ENCODE results near the gene LIAS.
"Not testable (repeated sequence)": the region's sequence is repeated elsewhere in the genome, so short reads cannot be mapped to it uniquely, and the experiment has no call there.

Gene LIAS

GRCh38 chr4:39494354-39494753, 35.5 kb downstream of the LIAS start:
- Mint-ChIP-seq H3K36me3 (ENCODE audit: insufficient read depth) (peaks cover 6% of the 10 kb centered on the region), H3K27ac (ENCODE audit: low read depth) (no peak overlapping the region), H3K9me3 (no peaks in the 10 kb centered on the region), H3K27me3 (no peaks in the 10 kb centered on the region), H3K4me3 (no peak overlapping the region), H3K4me1 (no peaks in the 10 kb centered on the region)
- ATAC-seq (replicated peaks; ENCODE audit: extremely low read depth, poor library complexity, severe bottlenecking) (no peak), DNase-seq (ENCODE audit: low spot score in 2 of 2) (no peak)

DNA sequence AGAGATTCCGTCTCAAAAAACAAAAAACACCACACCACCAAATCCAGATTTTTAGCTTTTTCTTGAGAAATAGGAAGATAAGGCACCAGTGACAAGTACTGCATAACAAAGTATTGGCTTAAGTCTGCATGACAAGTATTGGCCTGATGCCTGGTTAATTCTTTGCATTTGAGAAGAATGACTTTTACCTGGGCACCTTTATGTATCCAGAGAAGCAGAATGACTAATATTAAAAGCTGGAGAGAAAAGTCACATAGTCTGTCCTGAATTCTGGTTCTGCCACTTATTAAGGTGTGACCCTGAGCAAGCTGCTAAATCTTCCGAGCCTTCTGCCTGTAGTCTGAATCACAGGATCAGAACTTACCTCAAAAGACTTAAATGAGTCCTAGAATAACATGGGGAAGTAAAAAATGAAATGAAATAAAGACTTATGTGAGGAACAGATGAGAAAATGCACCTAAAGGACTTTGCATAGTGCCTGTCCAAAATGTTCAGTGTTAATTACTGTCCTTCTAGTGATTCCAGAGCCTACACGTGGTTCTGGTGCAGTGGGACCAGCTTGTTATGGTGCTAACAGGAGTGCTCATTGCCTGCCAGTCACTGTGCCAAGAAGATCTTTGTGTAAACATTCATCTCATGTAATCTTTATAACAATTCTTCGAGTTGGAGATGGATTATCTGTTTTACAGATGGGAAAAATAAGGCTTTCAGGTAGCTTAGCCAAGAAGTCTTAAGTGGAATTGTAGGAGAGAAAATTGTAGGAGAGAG, 36.8 kb downstream of the LIAS start:
- peaks cover 15% of the 10 kb centered on the region for H3K36me3 Mint-ChIP-seq (ENCODE audit: insufficient read depth)
- H3K27ac Mint-ChIP-seq (ENCODE audit: low read depth), result no peak overlapping the region
- H3K4me3 Mint-ChIP-seq, result no peak overlapping the region

DNA sequence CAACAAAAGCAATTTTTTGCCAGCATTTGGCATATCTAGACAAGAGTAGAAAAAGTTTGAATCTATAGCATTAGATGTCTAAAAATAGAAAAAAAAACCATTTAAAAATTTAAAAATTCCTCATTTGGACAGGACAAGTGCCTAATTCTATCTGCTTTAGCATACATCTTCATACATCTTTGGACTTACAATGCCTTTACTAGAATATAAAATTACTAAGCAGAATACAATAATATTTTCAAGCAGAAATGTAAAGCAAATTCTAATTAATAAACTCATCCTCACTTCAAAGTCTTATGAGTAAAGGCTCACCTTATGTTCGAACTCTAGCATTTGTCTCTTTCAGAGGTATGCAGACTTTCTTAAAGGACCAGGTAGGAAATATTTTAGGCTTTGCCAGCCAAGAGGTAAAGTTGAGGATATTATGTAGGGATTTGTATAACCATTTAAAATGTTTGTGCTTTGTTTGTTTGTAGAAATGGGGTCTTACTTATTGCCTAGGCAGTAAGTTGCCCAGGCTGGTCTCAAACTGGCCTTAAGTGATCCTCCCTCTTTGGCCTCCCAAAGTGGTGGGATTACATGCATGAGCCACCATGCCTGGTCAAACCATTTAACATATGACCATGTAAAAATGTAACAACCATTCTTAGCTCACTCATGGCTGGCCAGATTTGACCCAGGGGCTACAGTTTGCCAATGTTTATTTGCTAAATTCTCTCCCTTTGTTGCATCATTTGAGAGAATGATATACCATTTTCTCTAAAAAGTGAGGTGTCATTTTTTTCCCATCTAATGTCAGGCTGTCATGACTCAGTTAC, 39.3 kb downstream of the LIAS start:
- Mint-ChIP-seq H3K27ac (ENCODE audit: low read depth) (no peak overlapping the region), H3K4me3 (no peak overlapping the region), H3K27me3 (no peaks in the 10 kb centered on the region), H3K9me3 (no peaks in the 10 kb centered on the region), H3K4me1 (no peaks in the 10 kb centered on the region), H3K36me3 (ENCODE audit: insufficient read depth) (peaks cover 21% of the 10 kb centered on the region)
- DNase-seq (ENCODE audit: low spot score in 2 of 2), result no peak
- no peak for ATAC-seq (replicated peaks; ENCODE audit: extremely low read depth, poor library complexity, severe bottlenecking)

More for the DNA sequence above, 36.8 kb downstream of the LIAS start:
- DNase-seq (ENCODE audit: low spot score in 2 of 2), result no peak
- Mint-ChIP-seq H3K9me3 (no peaks in the 10 kb centered on the region), H3K27me3 (no peaks in the 10 kb centered on the region), H3K4me1 (no peaks in the 10 kb centered on the region)
- ATAC-seq (replicated peaks; ENCODE audit: extremely low read depth, poor library complexity, severe bottlenecking), result no peak

DNA sequence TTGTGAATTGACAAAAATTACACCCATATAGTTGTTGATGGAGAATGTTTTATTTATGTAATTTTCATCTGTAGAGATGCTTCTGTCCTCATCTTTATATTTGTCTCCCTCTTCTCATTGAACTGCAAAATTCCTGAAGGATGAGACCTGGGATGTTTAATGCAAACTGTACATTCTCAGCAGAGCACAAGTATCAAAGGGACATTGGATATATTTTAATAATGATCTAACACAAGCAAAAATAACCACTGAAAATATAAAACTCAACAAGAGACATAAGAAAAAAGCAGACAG, 39.8 kb downstream of the LIAS start:
- Mint-ChIP-seq H3K4me3 (no peak overlapping the region), H3K4me1 (no peaks in the 10 kb centered on the region), H3K27ac (ENCODE audit: low read depth) (no peak overlapping the region), H3K36me3 (ENCODE audit: insufficient read depth) (peaks cover 24% of the 10 kb centered on the region), H3K9me3 (no peaks in the 10 kb centered on the region), H3K27me3 (no peaks in the 10 kb centered on the region)
- DNase-seq (ENCODE audit: low spot score in 2 of 2), result no peak
- no peak for ATAC-seq (replicated peaks; ENCODE audit: extremely low read depth, poor library complexity, severe bottlenecking)

GRCh38 chr4:39502019-39502663, 43.3 kb downstream of the LIAS start:
- Mint-ChIP-seq H3K4me1 (no peaks in the 10 kb centered on the region), H3K9me3 (no peaks in the 10 kb centered on the region), H3K27ac (ENCODE audit: low read depth) (no peak overlapping the region), H3K36me3 (ENCODE audit: insufficient read depth) (peaks cover 42% of the 10 kb centered on the region), H3K27me3 (no peaks in the 10 kb centered on the region), H3K4me3 (no peak overlapping the region)
- DNase-seq (ENCODE audit: low spot score in 2 of 2) (no peak), ATAC-seq (replicated peaks; ENCODE audit: extremely low read depth, poor library complexity, severe bottlenecking) (no peak)

DNA sequence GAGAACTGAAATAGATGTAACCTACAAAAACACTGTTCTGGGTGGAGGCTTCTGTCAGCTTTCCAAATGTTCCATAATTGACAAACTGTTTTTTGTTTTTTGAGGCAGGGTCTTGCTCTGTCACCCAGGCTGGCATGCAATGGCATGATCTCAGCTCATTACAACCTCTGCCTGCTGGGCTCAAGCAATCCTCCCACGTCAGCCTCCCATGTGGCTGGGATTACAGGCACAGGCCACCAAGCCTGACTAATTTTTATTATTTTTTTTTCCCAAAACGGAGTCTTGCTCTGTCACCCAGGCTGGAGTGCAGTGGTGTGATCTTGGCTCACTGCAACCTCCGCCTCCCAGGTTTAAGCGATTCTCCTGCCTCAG, 43.8 kb downstream of the LIAS start:
- not testable (repeated sequence) for H3K9me3 Mint-ChIP-seq; DNase-seq (ENCODE audit: low spot score in 2 of 2); ATAC-seq (replicated peaks; ENCODE audit: extremely low read depth, poor library complexity, severe bottlenecking); H3K27me3 Mint-ChIP-seq; H3K4me1 Mint-ChIP-seq; H3K27ac Mint-ChIP-seq (ENCODE audit: low read depth); H3K4me3 Mint-ChIP-seq
- H3K36me3 Mint-ChIP-seq (ENCODE audit: insufficient read depth), result peaks cover 45% of the 10 kb centered on the region

GRCh38 chr4:39504538-39504937, 45.7 kb downstream of the LIAS start:
- DNase-seq (ENCODE audit: low spot score in 2 of 2) (no peak), ATAC-seq (replicated peaks; ENCODE audit: extremely low read depth, poor library complexity, severe bottlenecking) (no peak)
- no peaks in the 10 kb centered on the region for H3K9me3 Mint-ChIP-seq
- H3K36me3 Mint-ChIP-seq (ENCODE audit: insufficient read depth), result peaks cover 54% of the 10 kb centered on the region
- no peak overlapping the region for H3K4me3 Mint-ChIP-seq
- H3K4me1 Mint-ChIP-seq, result no peaks in the 10 kb centered on the region
- no peak overlapping the region for H3K27ac Mint-ChIP-seq (ENCODE audit: low read depth)
- no peaks in the 10 kb centered on the region for H3K27me3 Mint-ChIP-seq

GRCh38 chr4:39505581-39505980, 46.7 kb downstream of the LIAS start:
- Mint-ChIP-seq H3K4me1 (no peaks in the 10 kb centered on the region), H3K36me3 (ENCODE audit: insufficient read depth) (peaks cover 52% of the 10 kb centered on the region)

DNA sequence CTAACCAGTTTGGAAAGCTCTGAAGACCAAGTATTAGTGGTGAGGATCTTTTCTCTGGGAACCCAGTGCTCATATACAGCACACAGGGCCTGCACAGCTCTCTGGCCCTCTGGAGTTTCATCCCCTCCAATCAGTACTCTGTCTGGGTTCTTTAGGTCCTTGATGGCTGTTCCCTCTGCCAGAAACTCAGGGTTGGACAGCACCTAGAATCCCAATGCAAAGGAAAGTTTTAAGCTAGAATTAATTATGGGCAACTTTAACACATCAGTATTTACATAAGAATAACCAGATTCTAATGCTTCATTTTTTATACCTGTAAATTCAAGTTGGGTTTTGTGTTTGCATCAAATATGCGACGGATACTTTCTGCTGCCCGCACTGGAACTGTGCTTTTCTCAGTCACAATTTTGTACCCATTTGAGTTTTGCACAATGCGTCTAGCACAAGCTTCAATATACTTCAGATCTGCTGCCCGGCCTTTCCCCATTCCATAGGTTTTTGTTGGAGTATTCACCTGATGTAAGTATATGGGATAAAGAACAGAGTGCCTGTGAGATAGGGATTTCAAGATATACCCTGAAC, 51.6 kb downstream of the LIAS start:
- no peak overlapping the region for H3K27ac Mint-ChIP-seq (ENCODE audit: low read depth)
- no peaks in the 10 kb centered on the region for H3K4me1 Mint-ChIP-seq
- H3K9me3 Mint-ChIP-seq, result no peaks in the 10 kb centered on the region
- no peak overlapping the region for H3K4me3 Mint-ChIP-seq
- no peak for ATAC-seq (replicated peaks; ENCODE audit: extremely low read depth, poor library complexity, severe bottlenecking)
- H3K27me3 Mint-ChIP-seq, result no peaks in the 10 kb centered on the region
- no peak for DNase-seq (ENCODE audit: low spot score in 2 of 2)
- H3K36me3 Mint-ChIP-seq (ENCODE audit: insufficient read depth), result peaks cover 42% of the 10 kb centered on the region

More at GRCh38 chr4:39505581-39505980, 46.7 kb downstream of the LIAS start:
- H3K9me3 Mint-ChIP-seq, result no peaks in the 10 kb centered on the region
- H3K4me3 Mint-ChIP-seq, result no peak overlapping the region
- no peaks in the 10 kb centered on the region for H3K27me3 Mint-ChIP-seq
- ATAC-seq (replicated peaks; ENCODE audit: extremely low read depth, poor library complexity, severe bottlenecking) (no peak), DNase-seq (ENCODE audit: low spot score in 2 of 2) (no peak)
- no peak overlapping the region for H3K27ac Mint-ChIP-seq (ENCODE audit: low read depth)

GRCh38 chr4:39514266-39514665, 55.4 kb downstream of the LIAS start:
- H3K27ac Mint-ChIP-seq (ENCODE audit: low read depth); H3K27me3 Mint-ChIP-seq; DNase-seq (ENCODE audit: low spot score in 2 of 2); H3K4me1 Mint-ChIP-seq; H3K9me3 Mint-ChIP-seq; ATAC-seq (replicated peaks; ENCODE audit: extremely low read depth, poor library complexity, severe bottlenecking); H3K4me3 Mint-ChIP-seq: not testable (repeated sequence)
- H3K36me3 Mint-ChIP-seq (ENCODE audit: insufficient read depth), result peaks cover 20% of the 10 kb centered on the region

DNA sequence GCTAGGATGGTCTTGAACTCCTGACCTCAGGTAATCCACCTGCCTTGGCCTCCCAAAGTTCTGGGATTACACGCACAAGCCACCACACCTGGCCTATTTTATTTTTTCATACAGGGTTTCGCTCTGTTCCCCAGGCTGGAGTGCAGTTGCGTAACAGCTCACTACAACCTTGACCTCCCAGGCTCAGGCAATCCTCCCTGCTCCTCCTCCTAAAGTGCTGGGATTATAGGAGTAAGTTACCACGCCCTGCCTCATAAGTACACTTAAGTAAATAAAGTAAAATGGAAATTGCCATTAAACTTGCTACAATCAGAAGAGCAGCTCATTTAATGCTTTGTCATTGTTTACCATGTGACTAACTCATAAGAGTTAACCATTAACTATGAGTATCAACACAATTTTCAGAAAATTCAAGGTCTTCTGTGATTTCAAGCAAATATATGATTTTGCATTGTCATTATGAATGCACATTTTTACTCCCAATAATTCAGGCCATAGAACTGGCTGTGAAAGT, 56.1 kb downstream of the LIAS start:
- H3K27me3 Mint-ChIP-seq, result no peaks in the 10 kb centered on the region

GRCh38 chr4:39515669-39516401, 57.0 kb downstream of the LIAS start:
- H3K9me3 Mint-ChIP-seq; H3K4me3 Mint-ChIP-seq; DNase-seq (ENCODE audit: low spot score in 2 of 2); H3K4me1 Mint-ChIP-seq; H3K27me3 Mint-ChIP-seq; H3K27ac Mint-ChIP-seq (ENCODE audit: low read depth); ATAC-seq (replicated peaks; ENCODE audit: extremely low read depth, poor library complexity, severe bottlenecking): not testable (repeated sequence)
- peaks cover 12% of the 10 kb centered on the region for H3K36me3 Mint-ChIP-seq (ENCODE audit: insufficient read depth)

More for the DNA sequence above, 56.1 kb downstream of the LIAS start:
- Mint-ChIP-seq H3K27ac (ENCODE audit: low read depth) (no peak overlapping the region), H3K9me3 (no peaks in the 10 kb centered on the region), H3K4me3 (no peak overlapping the region), H3K4me1 (no peaks in the 10 kb centered on the region), H3K36me3 (ENCODE audit: insufficient read depth) (peaks cover 13% of the 10 kb centered on the region)
- DNase-seq (ENCODE audit: low spot score in 2 of 2) (no peak), ATAC-seq (replicated peaks; ENCODE audit: extremely low read depth, poor library complexity, severe bottlenecking) (no peak)
